HAP-1 (cell line): ENCODE measurements around the gene TXN2.

ENCODE experiments used
- DNase-seq, 2 experiments: peaks; one replicate each; pipeline ENCODE4 v3.0.0-alpha.2; 2016 to 2020; ENCODE audit warnings: low spot score in 2 of 2
- H3K27me3 ChIP-seq: fragments of 250-450 bp; sonication (Bioruptor Pico); 2 replicates; pipeline ENCODE4 v1.5.1; 2020; ENCODE audit warnings: low read depth, mild to moderate bottlenecking, moderate library complexity
- H3K36me3 ChIP-seq: fragments of 250-450 bp; sonication (Bioruptor Pico); replicated peaks from 2 replicates; pipeline ENCODE4 v1.5.1; 2020; ENCODE audit warnings: mild to moderate bottlenecking
- H3K4me1 ChIP-seq: fragments of 250-450 bp; sonication (Bioruptor Pico); 2 replicates; pipeline ENCODE4 v1.5.1; 2020; ENCODE audit warnings: mild to moderate bottlenecking
- H3K4me3 ChIP-seq: fragments of 250-450 bp; sonication (Bioruptor Pico); 2 replicates; pipeline ENCODE4 v1.5.1; 2020; ENCODE audit warnings: mild to moderate bottlenecking, moderate library complexity
- H3K9me3 ChIP-seq: fragments of 250-450 bp; sonication (Bioruptor Pico); 2 replicates; pipeline ENCODE4 v1.5.1; 2020; ENCODE audit warnings: mild to moderate bottlenecking, moderate library complexity
- in situ Hi-C: fragments of 300-500 bp; cut with MboI; formaldehyde crosslinking; loops from 3 replicates; pipeline ENCODE4 v1.14.3; 2020; ENCODE audit warnings: low sequenced_read_pairs, inconsistent platforms, mixed read lengths

Gene TXN2

GRCh38 chr22:36506637-36507517 is 25.4 kb upstream of the TXN2 start, which contains the start of gene FOXRED2:
Gene FOXRED2 (minus strand): TSS chr22:36507040. CDS start chr22:36506422, 618 bp downstream.
- in situ Hi-C loops = loop anchor here (25.0 kb wide), 2 partner anchors 1380 to 1980 kb away; no protein-coding TSS in a partner anchor
- H3K36me3 ChIP-seq = peaks cover 31% of the 10 kb centered on the region
- H3K4me1 ChIP-seq = peaks cover 20% of the 10 kb centered on the region
- DNase-seq = peak; percentile 77 to 91
- peak within 1 kb of the TSS; percentile 40 for H3K4me3 ChIP-seq
- H3K27me3 ChIP-seq = no peaks in the 10 kb centered on the region
- no peaks in the 10 kb centered on the region for H3K9me3 ChIP-seq

DNA sequence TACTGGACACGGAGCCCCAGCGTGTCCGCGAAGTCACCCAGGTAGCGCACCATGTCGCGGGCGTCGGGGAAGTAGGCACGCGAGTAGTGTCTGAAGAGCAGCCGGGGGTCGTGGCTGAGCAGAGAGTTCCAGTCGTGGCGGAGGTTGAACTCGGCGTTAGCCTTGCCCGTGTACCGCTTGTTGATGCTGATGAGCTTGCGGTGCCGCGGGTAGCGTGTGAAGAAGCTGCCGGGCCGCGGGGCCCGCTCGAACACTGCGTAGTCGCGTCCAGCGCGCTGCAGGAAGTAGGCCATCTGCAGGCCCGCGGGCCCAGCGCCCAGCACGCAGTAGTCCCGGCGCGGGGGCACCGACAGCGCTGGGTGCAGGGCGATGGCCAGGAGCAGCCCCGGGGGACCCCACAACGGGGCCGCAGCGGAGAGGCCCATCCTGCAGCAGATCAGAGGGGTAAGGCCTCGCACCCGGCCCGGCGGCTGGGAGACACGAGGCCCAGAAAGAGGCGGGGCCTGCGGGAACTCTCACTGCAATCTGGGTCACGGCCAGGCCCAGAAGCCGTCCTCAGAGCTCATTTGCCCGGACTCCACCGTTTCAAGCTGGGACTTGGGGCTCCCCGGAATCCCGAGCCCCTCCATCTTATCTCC is 24.7 kb upstream of the TXN2 start:
- Histone ChIP-seq H3K4me1 (peaks cover 20% of the 10 kb centered on the region), H3K36me3 (peaks cover 31% of the 10 kb centered on the region), H3K4me3 (peak overlapping the region; percentile 40), H3K27me3 (no peaks in the 10 kb centered on the region), H3K9me3 (no peaks in the 10 kb centered on the region)
- DNase-seq = no peak
- in situ Hi-C loops = loop anchor here (25.0 kb wide), 2 partner anchors 1381 to 1981 kb away; no protein-coding TSS in a partner anchor

DNA sequence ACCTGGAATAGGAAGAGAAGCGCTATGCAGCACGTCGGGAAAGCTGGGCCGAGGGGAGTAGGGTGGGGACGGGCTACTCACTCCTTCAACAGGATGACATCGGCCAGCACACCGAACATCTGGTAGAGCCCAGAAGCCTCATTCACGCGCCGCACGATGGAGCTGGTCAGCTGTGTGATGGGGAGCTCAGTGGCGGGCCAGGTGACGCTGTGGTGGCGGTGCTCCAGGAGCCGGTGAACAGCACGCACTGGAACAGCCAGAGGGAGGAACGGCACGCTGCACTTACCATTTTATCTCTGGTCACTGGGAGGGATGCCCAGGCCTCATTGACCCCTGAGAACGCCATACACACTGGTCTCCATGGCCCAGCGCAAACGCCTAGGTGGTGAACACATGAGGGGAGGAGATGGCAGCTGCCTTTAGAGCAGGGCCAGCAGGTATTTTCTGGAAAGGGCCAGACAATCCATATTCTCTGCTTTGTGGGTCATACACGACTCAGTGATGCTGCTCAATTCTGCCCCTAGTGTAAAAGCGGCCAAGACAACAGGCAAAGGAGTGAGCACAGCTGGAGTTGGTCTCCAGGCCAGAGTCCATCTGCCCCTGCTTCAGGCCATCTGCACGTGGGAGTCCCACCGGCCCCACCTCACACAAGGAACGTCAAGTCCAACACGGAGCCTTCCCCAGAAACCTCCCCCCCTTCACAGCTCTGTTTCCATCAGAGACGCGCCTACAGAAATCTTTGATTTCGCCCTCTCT is 16.6 kb upstream of the TXN2 start:
- Histone ChIP-seq H3K4me3 (no peak overlapping the region), H3K36me3 (peaks cover 57% of the 10 kb centered on the region), H3K27me3 (no peaks in the 10 kb centered on the region), H3K4me1 (no peaks in the 10 kb centered on the region), H3K9me3 (no peaks in the 10 kb centered on the region)
- in situ Hi-C loops = no loop called here
- DNase-seq = no peak

- Histone ChIP-seq H3K27me3 (no peaks in the 10 kb centered on the region), H3K4me1 (no peaks in the 10 kb centered on the region), H3K4me3 (no peak overlapping the region), H3K9me3 (no peaks in the 10 kb centered on the region), H3K36me3 (peaks cover 69% of the 10 kb centered on the region)
- DNase-seq = no peak
- in situ Hi-C loops = no loop called here
These were observed 12.3 kb upstream of the TXN2 start for GRCh38 chr22:36493690-36494110.

DNA sequence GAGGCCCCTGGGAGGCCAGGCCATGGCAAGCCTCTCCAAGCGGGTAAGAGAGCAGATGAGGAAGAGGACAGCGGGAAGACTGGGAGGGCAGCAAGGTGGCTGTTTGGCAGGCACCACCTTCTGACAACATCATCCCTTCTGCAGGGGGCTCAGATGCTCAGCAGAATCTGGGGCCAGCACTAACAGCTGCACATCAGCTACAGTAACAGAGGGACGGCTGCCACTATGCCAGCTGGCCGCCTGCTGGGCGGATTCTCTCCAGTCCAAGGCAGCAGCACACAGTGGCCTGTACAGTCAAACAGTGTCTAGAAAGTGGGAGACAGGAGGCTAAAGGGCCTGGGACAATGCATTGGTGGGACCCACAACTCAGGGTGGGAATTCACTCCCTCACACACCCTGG is 10.7 kb upstream of the TXN2 start:
- Histone ChIP-seq H3K27me3 (no peaks in the 10 kb centered on the region), H3K4me1 (no peaks in the 10 kb centered on the region), H3K9me3 (no peaks in the 10 kb centered on the region), H3K4me3 (no peak overlapping the region), H3K36me3 (peaks cover 61% of the 10 kb centered on the region)
- DNase-seq = no peak
- in situ Hi-C loops = no loop called here

GRCh38 chr22:36491155-36491554 is 9.7 kb upstream of the TXN2 start:
- in situ Hi-C loops = no loop called here
- H3K36me3 ChIP-seq = peaks cover 63% of the 10 kb centered on the region
- no peaks in the 10 kb centered on the region for H3K27me3 ChIP-seq
- H3K4me1 ChIP-seq = no peaks in the 10 kb centered on the region
- no peak overlapping the region for H3K4me3 ChIP-seq
- no peak for DNase-seq
- no peaks in the 10 kb centered on the region for H3K9me3 ChIP-seq

- H3K4me3 ChIP-seq = no peak overlapping the region
- H3K4me1 ChIP-seq = peaks cover 4% of the 10 kb centered on the region; the same call in 1 of the 2 replicates
- no peaks in the 10 kb centered on the region for H3K9me3 ChIP-seq
- peaks cover 36% of the 10 kb centered on the region for H3K36me3 ChIP-seq
- H3K27me3 ChIP-seq = no peaks in the 10 kb centered on the region
- in situ Hi-C loops = no loop called here
- peak; percentile 21 to 73 for DNase-seq
These were observed 5.4 kb upstream of the TXN2 start for GRCh38 chr22:36486619-36487384.

GRCh38 chr22:36480941-36481392 is 473 bp downstream of the TXN2 start:
- Histone ChIP-seq H3K9me3 (no peaks in the 10 kb centered on the region), H3K4me3 (peak overlapping the region; percentile 85), H3K36me3 (peaks cover 30% of the 10 kb centered on the region), H3K27me3 (no peaks in the 10 kb centered on the region), H3K4me1 (peaks cover 4% of the 10 kb centered on the region; the same call in 1 of the 2 replicates)
- in situ Hi-C loops = no loop called here
- no peak for DNase-seq

- Histone ChIP-seq H3K4me1 (peaks cover 4% of the 10 kb centered on the region; the same call in 1 of the 2 replicates), H3K27me3 (no peaks in the 10 kb centered on the region), H3K9me3 (no peaks in the 10 kb centered on the region), H3K4me3 (no peak overlapping the region), H3K36me3 (peaks cover 47% of the 10 kb centered on the region)
- in situ Hi-C loops = no loop called here
- no peak for DNase-seq
These were observed 2.5 kb downstream of the TXN2 start for GRCh38 chr22:36478966-36479365.

DNA sequence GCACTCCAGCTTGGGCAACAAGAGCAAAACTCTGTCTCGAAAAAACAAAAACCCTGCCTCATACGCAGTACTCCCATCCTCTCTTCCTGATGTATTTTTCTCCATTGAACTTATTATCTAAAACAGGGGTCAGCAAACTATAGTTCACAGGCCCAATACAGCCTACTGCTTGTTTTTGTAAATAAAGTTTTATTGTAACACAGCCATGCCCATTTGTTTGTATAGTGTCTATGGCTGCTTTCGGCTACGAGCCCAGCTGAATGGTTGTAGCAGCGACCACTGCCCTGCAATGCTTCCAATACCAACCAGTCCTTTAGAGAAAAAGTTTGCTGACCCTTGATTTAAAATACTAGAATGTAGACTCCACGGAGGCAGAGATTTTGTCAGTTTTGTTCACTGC is 6.1 kb downstream of the TXN2 start:
- Histone ChIP-seq H3K36me3 (peaks cover 69% of the 10 kb centered on the region), H3K27me3 (no peaks in the 10 kb centered on the region), H3K4me1 (no peaks in the 10 kb centered on the region), H3K9me3 (no peaks in the 10 kb centered on the region), H3K4me3 (no peak overlapping the region)
- no peak for DNase-seq
- in situ Hi-C loops = no loop called here

DNA sequence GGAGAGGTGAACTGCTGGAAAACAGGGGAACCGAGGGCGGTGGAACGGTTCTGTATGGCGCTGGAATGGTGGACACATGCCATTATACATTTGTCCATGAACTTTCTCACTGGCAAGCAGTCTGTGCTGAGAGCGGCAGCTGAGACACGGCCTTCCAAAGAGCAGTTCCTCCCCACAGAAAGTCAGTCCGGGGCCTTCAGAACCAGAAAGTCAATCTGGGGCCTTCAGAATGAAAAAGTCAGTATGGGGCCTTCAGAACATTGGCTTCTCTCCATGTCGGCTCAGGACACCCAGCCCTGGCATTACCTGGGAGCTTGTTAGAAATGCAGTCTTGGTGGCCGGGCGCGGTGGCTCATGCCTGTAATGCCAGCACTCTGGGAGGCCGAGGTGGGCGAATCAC is 8.8 kb downstream of the TXN2 start:
- H3K27me3 ChIP-seq = no peaks in the 10 kb centered on the region
- in situ Hi-C loops = no loop called here
- H3K4me3 ChIP-seq = no peak overlapping the region
- no peaks in the 10 kb centered on the region for H3K4me1 ChIP-seq
- DNase-seq = no peak
- H3K36me3 ChIP-seq = peaks cover 63% of the 10 kb centered on the region
- no peaks in the 10 kb centered on the region for H3K9me3 ChIP-seq

- no peaks in the 10 kb centered on the region for H3K27me3 ChIP-seq
- DNase-seq = no peak
- peaks cover 65% of the 10 kb centered on the region for H3K36me3 ChIP-seq
- H3K4me1 ChIP-seq = no peaks in the 10 kb centered on the region
- H3K9me3 ChIP-seq = no peaks in the 10 kb centered on the region
- in situ Hi-C loops = no loop called here
- no peak overlapping the region for H3K4me3 ChIP-seq
These were observed 10.1 kb downstream of the TXN2 start for GRCh38 chr22:36471341-36471821.

DNA sequence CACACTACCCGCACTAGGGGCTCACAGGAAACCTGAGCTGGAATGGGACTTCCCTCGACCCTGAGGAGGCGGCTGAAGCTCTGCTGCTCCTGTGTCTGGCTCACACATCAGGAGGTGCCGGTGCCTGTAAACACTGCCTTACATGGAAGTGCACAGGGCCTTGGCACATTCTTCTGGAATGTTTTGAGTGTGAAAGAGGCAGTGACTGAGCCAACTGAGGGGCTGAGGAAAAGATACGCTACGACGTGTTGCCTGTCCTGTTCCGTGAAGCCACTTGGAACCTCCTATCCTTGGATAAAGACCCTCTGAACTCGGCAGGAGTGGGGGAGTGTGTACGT is 10.5 kb downstream of the TXN2 start:
- no peak for DNase-seq
- in situ Hi-C loops = no loop called here
- Histone ChIP-seq H3K9me3 (no peaks in the 10 kb centered on the region), H3K4me1 (no peaks in the 10 kb centered on the region), H3K4me3 (no peak overlapping the region), H3K27me3 (no peaks in the 10 kb centered on the region), H3K36me3 (peaks cover 62% of the 10 kb centered on the region)
